IPS DF 4.7 (cell line): ENCODE results near the gene TMEM100.
"Not testable (repeated sequence)": the region's sequence is repeated elsewhere in the genome, so short reads cannot be mapped to it uniquely, and the experiment has no call there.

Source experiments
- DNase-seq: peaks from one replicate; pipeline ENCODE4 v3.0.0-alpha.2; 2013; ENCODE audit warnings: low spot score; ENCODE audit errors: extremely low read depth

Gene TMEM100

GRCh38 chr17:55689672-55690071 is 33.0 kb downstream of the TMEM100 start:
- DNase-seq = no peak

- DNase-seq = no peak
These were observed 34.6 kb downstream of the TMEM100 start for GRCh38 chr17:55688057-55688456.

- DNase-seq = no peak
These were observed 35.6 kb downstream of the TMEM100 start for GRCh38 chr17:55687037-55687436.

- DNase-seq = no peak
These were observed 38.9 kb downstream of the TMEM100 start for GRCh38 chr17:55683550-55684315.

GRCh38 chr17:55681342-55681700 is 41.3 kb downstream of the TMEM100 start:
- no peak for DNase-seq

- no peak for DNase-seq
These were observed 41.9 kb downstream of the TMEM100 start for GRCh38 chr17:55680686-55681341.

- no peak for DNase-seq
These were observed 45.2 kb downstream of the TMEM100 start for GRCh38 chr17:55677446-55677845.

GRCh38 chr17:55676274-55676673 is 46.4 kb downstream of the TMEM100 start:
- DNase-seq = no peak

- DNase-seq = no peak
These were observed 48.7 kb downstream of the TMEM100 start for GRCh38 chr17:55673743-55674506.

GRCh38 chr17:55672585-55673501 is 49.8 kb downstream of the TMEM100 start:
- no peak for DNase-seq

- DNase-seq = not testable (repeated sequence)
These were observed 50.7 kb downstream of the TMEM100 start for GRCh38 chr17:55672010-55672409.
